H1 (cell line): ENCODE data around the gene ASPDH. TPM values are rescaled to one million over a fixed set of nuclear protein-coding genes. Genes with fewer than 3 reads are reported as not detected.

Source experiments
- CEBPB ChIP-seq: IDR thresholded peaks from 2 replicates; pipeline ENCODE4 v1.6.1; 2012; ENCODE audit warnings: low read depth, low read length
- CHD7 ChIP-seq: fragments of 300-600 bp; sonication (generic); IDR thresholded peaks from 2 replicates; pipeline ENCODE4 v1.7.1; 2012; ENCODE audit warnings: low read length, moderate library complexity, mild to moderate bottlenecking, inconsistent platforms; ENCODE audit not compliant: insufficient replicate concordance
- GABPA ChIP-seq: IDR thresholded peaks from 2 replicates; pipeline ENCODE4 v1.6.1; 2011; ENCODE audit warnings: mild to moderate bottlenecking, low read length, moderate library complexity, borderline replicate concordance; ENCODE audit not compliant: insufficient read depth
- HDAC6 ChIP-seq: IDR thresholded peaks from one replicate; pipeline ENCODE4 v1.7.1; 2012; ENCODE audit warnings: low read depth, mild to moderate bottlenecking, inconsistent platforms, low read length, moderate library complexity
- SP2 ChIP-seq: IDR thresholded peaks from 2 replicates; pipeline ENCODE4 v1.6.1; 2012; ENCODE audit warnings: mild to moderate bottlenecking, low read length, inconsistent platforms
- SP4 ChIP-seq: IDR thresholded peaks from 2 replicates; pipeline ENCODE4 v1.6.1; 2012; ENCODE audit warnings: low read length, inconsistent platforms
- polyA plus RNA-seq, 7 experiments: library from polyadenylated mRNA; depleted of rRNA in 3 of 7; stranded (reverse) in 5 of 7; unstranded in 2 of 7; fragments of >200 nt in 5 of 7; fragments of 200-250 nt in 2 of 7; gene quantifications; 1 replicate in 5 of 7; 2 replicates in 1 of 7; 4 replicates in 1 of 7; pipeline versions ENCODE4 v1.2.1 to v1.2.3, GENCODE V29; 2011 to 2013; ENCODE audit warnings: missing spikeins in 2 of 7, mixed read lengths in 2 of 7
- total RNA-seq: library from RNA; stranded (reverse); fragmentation: NEBNext Ultra II Directional; extraction: Animal tissue kit (Norgen Biotek cat#: 25700); gene quantifications from 2 replicates; pipeline ENCODE4 v1.2.1, GENCODE V29; 2021

Gene ASPDH
- total and polyA plus RNA-seq, 2 of the 8 experiments (the other 6 are each of a cell fraction or from before 2014, with no cell fraction given): not detected

- no peak for TF ChIP-seq CHD7
- TF ChIP-seq HDAC6: no peak
- no peak for TF ChIP-seq SP4
- no peak for TF ChIP-seq SP2
- no peak for TF ChIP-seq CEBPB
- no peak for TF ChIP-seq GABPA
Observed at GRCh38 chr19:50508843-50509190, 4.9 kb downstream of the ASPDH start (continued).
